HCT116 (cell line): ENCODE data around the gene UNC79. TPM values are rescaled to one million over a fixed set of nuclear protein-coding genes. Genes with fewer than 3 reads are reported as not detected.

Source experiments
- ATAC-seq: fragments of 200-7000 bp; cut with Tn5 transposase; 2 replicates; pipeline ENCODE4 v1.9.1; 2020; ENCODE audit warnings: mild to moderate bottlenecking, moderate library complexity
- BruUV-seq: library from RNA; stranded (reverse); fragments of 400-500 nt; replicated peaks from 2 replicates; lab custom pipeline; 2021; lab: Mats Ljungman, UMichigan
- CTCF ChIA-PET: fragments of 300-600 bp; sonication (Branson Sonifier 250); formaldehyde crosslinking; loops from one replicate; lab custom pipeline; 2021; ENCODE audit warnings: antibody characterized with exemption; lab: Charles Lee
- POLR2A ChIA-PET: fragments of 300-600, 350-600 bp; sonication (Branson Sonifier 250); formaldehyde crosslinking; loops from one replicate; lab custom pipeline; 2021; ENCODE audit warnings: antibody characterized with exemption; lab: Charles Lee
- RAD21 ChIA-PET, 2 experiments: fragments of 300-600 bp; sonication (Branson Sonifier 250); formaldehyde crosslinking; loops; one replicate each; lab custom pipeline; 2023; ENCODE audit warnings: low total read pairs in 2 of 2; ENCODE audit not compliant: uncharacterized antibody in 2 of 2, unreplicated experiment in 2 of 2, low non-redundant PET in 1 of 2; lab: Charles Lee
- DNase-seq: peaks from one replicate; pipeline ENCODE4 v3.0.0-alpha.2; 2010; ENCODE audit warnings: low read depth, low spot score
- H2AFZ ChIP-seq: fragments of 200-600 bp; shearing (Covaris generic), sonication (generic); 2 replicates; pipeline ENCODE4 v1.6.1; 2017; ENCODE audit warnings: low read depth, mixed run types, mixed read lengths, antibody characterized with exemption, low read length; ENCODE audit not compliant: poor library complexity, severe bottlenecking
- H3K27ac ChIP-seq: 2 replicates; pipeline ENCODE4 v1.5.1; 2012; ENCODE audit warnings: low read depth, low read length
- H3K27me3 ChIP-seq: fragments of 200-600 bp; sonication (generic); 2 replicates; pipeline ENCODE4 v1.6.1; 2016; ENCODE audit warnings: mixed run types, low read length, mixed read lengths; ENCODE audit not compliant: insufficient read depth
- H3K36me3 ChIP-seq, 2 experiments: fragments of 200-500 bp in 1 of 2; fragments of 200-600 bp in 1 of 2; sonication (Bioruptor generic) in 1 of 2; sonication (generic) in 1 of 2; 2 replicates each; pipeline versions ENCODE4 v1.5.1 to v1.6.1; 2014 to 2016; ENCODE audit warnings: low read length in 2 of 2, inconsistent platforms in 1 of 2, mixed read lengths in 1 of 2, mixed run types in 1 of 2; ENCODE audit not compliant: insufficient read depth in 2 of 2, control insufficient read depth in 1 of 2
- H3K4me1 ChIP-seq, 2 experiments: fragments of 200-600 bp in 1 of 2; sonication (generic) in 1 of 2; 2 replicates each; pipeline versions ENCODE4 v1.5.1 to v1.6.1; 2012 to 2017; ENCODE audit warnings: low read length in 2 of 2, inconsistent platforms in 1 of 2, mild to moderate bottlenecking in 1 of 2, mixed read lengths in 1 of 2, mixed run types in 1 of 2, moderate library complexity in 1 of 2; ENCODE audit not compliant: insufficient read depth in 2 of 2, control insufficient read depth in 1 of 2
- H3K4me2 ChIP-seq: fragments of 200-600 bp; sonication (generic); 2 replicates; pipeline ENCODE4 v1.6.1; 2017; ENCODE audit warnings: mixed run types, low read length, mixed read lengths
- H3K4me3 ChIP-seq, 2 experiments: fragments of 200-600 bp in 1 of 2; sonication (generic) in 1 of 2; replicated peaks in 1 of 2; 2 replicates each; pipeline ENCODE4 v1.5.1; 2011 to 2016; ENCODE audit warnings: low read length in 2 of 2, control low read depth in 1 of 2, low read depth in 1 of 2, mild to moderate bottlenecking in 1 of 2, mixed read lengths in 1 of 2, mixed run types in 1 of 2
- H3K79me2 ChIP-seq: fragments of 200-600 bp; sonication (generic); 2 replicates; pipeline ENCODE4 v1.6.1; 2017; ENCODE audit warnings: mild to moderate bottlenecking, mixed run types, low read length, moderate library complexity, mixed read lengths; ENCODE audit not compliant: insufficient read depth
- H3K9ac ChIP-seq: fragments of 200-600 bp; sonication (generic); 2 replicates; pipeline ENCODE4 v1.6.1; 2016; ENCODE audit warnings: low read length, mixed read lengths
- H3K9me2 ChIP-seq: fragments of 200-600 bp; sonication (generic), shearing (Covaris generic); 2 replicates; pipeline ENCODE4 v1.6.1; 2017; ENCODE audit warnings: mixed run types, mild to moderate bottlenecking, moderate library complexity; ENCODE audit not compliant: insufficient read depth
- H3K9me3 ChIP-seq, 2 experiments: fragments of 200-500 bp in 1 of 2; fragments of 200-600 bp in 1 of 2; sonication (Bioruptor generic) in 1 of 2; sonication (generic) in 1 of 2; 2 replicates each; pipeline ENCODE4 v1.6.1; 2014 to 2017; ENCODE audit warnings: low read length in 2 of 2, mixed read lengths in 2 of 2, inconsistent platforms in 1 of 2, low read depth in 1 of 2, mild to moderate bottlenecking in 1 of 2, mixed run types in 1 of 2, moderate library complexity in 1 of 2; ENCODE audit not compliant: control insufficient read depth in 1 of 2, insufficient read depth in 1 of 2
- H4K20me1 ChIP-seq: fragments of 200-600 bp; sonication (generic), shearing (Covaris generic); 2 replicates; pipeline ENCODE4 v1.6.1; 2017; ENCODE audit warnings: mixed run types, mild to moderate bottlenecking, moderate library complexity; ENCODE audit not compliant: insufficient read depth
- CBX3 ChIP-seq: IDR thresholded peaks from 2 replicates; pipeline ENCODE4 v1.6.1; 2012; ENCODE audit warnings: low read depth
- CEBPB ChIP-seq: IDR thresholded peaks from 2 replicates; pipeline ENCODE4 v1.6.1; 2012; ENCODE audit warnings: low read depth
- ELF1 ChIP-seq: IDR thresholded peaks from 2 replicates; pipeline ENCODE4 v1.6.1; 2012; ENCODE audit warnings: low read depth, borderline replicate concordance
- EZH2 ChIP-seq: fragments of 200-600 bp; sonication (generic); IDR thresholded peaks from 2 replicates; pipeline ENCODE4 v1.6.1; 2017; ENCODE audit warnings: antibody characterized with exemption, mixed run types
- EZH2phosphoT487 ChIP-seq: fragments of 200-600 bp; IDR thresholded peaks from 2 replicates; pipeline ENCODE4 v1.6.1; 2018; ENCODE audit warnings: antibody characterized with exemption, borderline replicate concordance
- FOSL1 ChIP-seq: IDR thresholded peaks from 2 replicates; pipeline ENCODE4 v1.6.1; 2012; ENCODE audit warnings: low read depth
- JUND ChIP-seq: IDR thresholded peaks from 2 replicates; pipeline ENCODE4 v1.6.1; 2012
- POLR2AphosphoS5 ChIP-seq: IDR thresholded peaks from 2 replicates; pipeline ENCODE4 v1.6.1; 2011; ENCODE audit warnings: mild to moderate bottlenecking, low read depth, low read length, moderate library complexity
- RAD21 ChIP-seq: IDR thresholded peaks from 2 replicates; pipeline ENCODE4 v1.6.1; 2012; ENCODE audit warnings: low read depth, mild to moderate bottlenecking
- SP1 ChIP-seq: IDR thresholded peaks from 2 replicates; pipeline ENCODE4 v1.6.1; 2012; ENCODE audit warnings: low read depth
- SRF ChIP-seq: IDR thresholded peaks from 2 replicates; pipeline ENCODE4 v1.6.1; 2012; ENCODE audit warnings: low read depth
- TCF7L2 ChIP-seq: IDR thresholded peaks from 2 replicates; pipeline ENCODE4 v1.7.0; 2011; ENCODE audit warnings: borderline replicate concordance, inconsistent platforms; ENCODE audit not compliant: insufficient read depth, insufficient read length; ENCODE audit errors: extremely low read depth
- YY1 ChIP-seq: IDR thresholded peaks from 2 replicates; pipeline ENCODE4 v1.6.1; 2011; ENCODE audit warnings: low read length, low read depth, moderate library complexity, mild to moderate bottlenecking; ENCODE audit not compliant: insufficient replicate concordance; ENCODE audit errors: extremely low read depth
- ZFX ChIP-seq: fragments of 450-650 bp; IDR thresholded peaks from 2 replicates; pipeline ENCODE4 v1.6.1; 2017
- ZNF274 ChIP-seq: fragments of 200-500 bp; sonication (Bioruptor generic); IDR thresholded peaks from 2 replicates; pipeline ENCODE4 v1.6.1; 2014; ENCODE audit warnings: mild to moderate bottlenecking, low read depth, low read length, inconsistent platforms
- intact Hi-C: fragments of 100-400 bp; cut with micrococcal nuclease; formaldehyde crosslinking; loops from 2 replicates; pipeline ENCODE4 v1.10.0; 2022
- total RNA-seq: library from RNA; stranded (reverse); gene quantifications from one replicate; pipeline ENCODE4 v1.2.1, GENCODE V29; 2021; ENCODE audit not compliant: unreplicated experiment
- TF ChIP-seq, protein P1 (sequence below): IDR thresholded peaks from 2 replicates; pipeline ENCODE4 v1.6.1; 2012
- TF ChIP-seq, protein P2 (sequence below): IDR thresholded peaks from 2 replicates; pipeline ENCODE4 v1.6.1; 2012; ENCODE audit warnings: low read depth
- TF ChIP-seq, protein P3 (sequence below), 3 experiments: fragments of 200-600 bp in 1 of 3; sonication (generic) in 1 of 3; IDR thresholded peaks in 2 of 3; conservative IDR thresholded peaks in 1 of 3; 2 replicates each; pipeline ENCODE4 v1.5.1; 2012 to 2017; ENCODE audit warnings: low read depth in 2 of 3, low read length in 2 of 3, antibody characterized with exemption in 1 of 3, borderline replicate concordance in 1 of 3, control low read depth in 1 of 3, mild to moderate bottlenecking in 1 of 3, mixed read lengths in 1 of 3, mixed run types in 1 of 3, moderate library complexity in 1 of 3; ENCODE audit not compliant: insufficient read depth in 1 of 3
- TF ChIP-seq, protein P4 (sequence below): IDR thresholded peaks from 2 replicates; pipeline ENCODE4 v1.6.1; 2012
- TF ChIP-seq, protein P5 (sequence below): IDR thresholded peaks from 2 replicates; pipeline ENCODE4 v1.6.1; 2011; ENCODE audit warnings: mild to moderate bottlenecking, low read length, moderate library complexity; ENCODE audit not compliant: insufficient replicate concordance; ENCODE audit errors: extremely low read depth

UNC79 gene
- total RNA-seq, 1 experiment from 2014 or later, result 0.10 TPM

DNA sequence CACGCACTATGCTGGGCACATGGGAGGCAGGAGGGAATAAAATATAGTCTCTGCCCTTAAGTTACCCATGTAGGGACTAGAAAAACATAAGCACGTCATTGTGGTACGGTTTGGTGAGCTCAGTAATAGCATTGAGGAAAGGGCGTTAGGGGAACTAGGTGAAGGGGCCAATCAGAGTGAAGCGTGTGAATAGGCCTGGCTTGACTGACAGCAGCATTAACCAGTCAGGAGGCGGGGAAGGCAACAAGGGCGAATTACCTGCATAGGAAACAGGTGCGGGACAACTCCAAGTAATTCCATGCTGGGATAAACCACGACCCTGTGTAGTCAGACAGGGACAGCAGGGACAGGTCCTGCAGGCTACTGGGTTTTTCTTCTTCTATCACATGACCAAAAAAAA is 107.7 kb downstream of the UNC79 start:
- intact Hi-C loops, result no loop called here
- no peak overlapping the region for H2AFZ ChIP-seq
- H3K4me2 ChIP-seq, result no peak overlapping the region
- H3K27me3 ChIP-seq, result peaks cover 6% of the 10 kb centered on the region
- no peak overlapping the region for H3K4me3 ChIP-seq
- H4K20me1 ChIP-seq, result no peaks in the 10 kb centered on the region
- TF ChIP-seq SP1, result no peak
- no peak for TF ChIP-seq YY1
- TF ChIP-seq ZNF274, result no peak
- no peak for TF ChIP-seq ZFX
- TF ChIP-seq SRF, result no peak
- TF ChIP-seq RAD21, result no peak
- TF ChIP-seq ELF1, result no peak
- TF ChIP-seq JUND, result no peak
- TF ChIP-seq, protein P1, sequence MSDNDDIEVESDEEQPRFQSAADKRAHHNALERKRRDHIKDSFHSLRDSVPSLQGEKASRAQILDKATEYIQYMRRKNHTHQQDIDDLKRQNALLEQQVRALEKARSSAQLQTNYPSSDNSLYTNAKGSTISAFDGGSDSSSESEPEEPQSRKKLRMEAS, result no peak
- no peak for TF ChIP-seq TCF7L2
- TF ChIP-seq, protein P2, sequence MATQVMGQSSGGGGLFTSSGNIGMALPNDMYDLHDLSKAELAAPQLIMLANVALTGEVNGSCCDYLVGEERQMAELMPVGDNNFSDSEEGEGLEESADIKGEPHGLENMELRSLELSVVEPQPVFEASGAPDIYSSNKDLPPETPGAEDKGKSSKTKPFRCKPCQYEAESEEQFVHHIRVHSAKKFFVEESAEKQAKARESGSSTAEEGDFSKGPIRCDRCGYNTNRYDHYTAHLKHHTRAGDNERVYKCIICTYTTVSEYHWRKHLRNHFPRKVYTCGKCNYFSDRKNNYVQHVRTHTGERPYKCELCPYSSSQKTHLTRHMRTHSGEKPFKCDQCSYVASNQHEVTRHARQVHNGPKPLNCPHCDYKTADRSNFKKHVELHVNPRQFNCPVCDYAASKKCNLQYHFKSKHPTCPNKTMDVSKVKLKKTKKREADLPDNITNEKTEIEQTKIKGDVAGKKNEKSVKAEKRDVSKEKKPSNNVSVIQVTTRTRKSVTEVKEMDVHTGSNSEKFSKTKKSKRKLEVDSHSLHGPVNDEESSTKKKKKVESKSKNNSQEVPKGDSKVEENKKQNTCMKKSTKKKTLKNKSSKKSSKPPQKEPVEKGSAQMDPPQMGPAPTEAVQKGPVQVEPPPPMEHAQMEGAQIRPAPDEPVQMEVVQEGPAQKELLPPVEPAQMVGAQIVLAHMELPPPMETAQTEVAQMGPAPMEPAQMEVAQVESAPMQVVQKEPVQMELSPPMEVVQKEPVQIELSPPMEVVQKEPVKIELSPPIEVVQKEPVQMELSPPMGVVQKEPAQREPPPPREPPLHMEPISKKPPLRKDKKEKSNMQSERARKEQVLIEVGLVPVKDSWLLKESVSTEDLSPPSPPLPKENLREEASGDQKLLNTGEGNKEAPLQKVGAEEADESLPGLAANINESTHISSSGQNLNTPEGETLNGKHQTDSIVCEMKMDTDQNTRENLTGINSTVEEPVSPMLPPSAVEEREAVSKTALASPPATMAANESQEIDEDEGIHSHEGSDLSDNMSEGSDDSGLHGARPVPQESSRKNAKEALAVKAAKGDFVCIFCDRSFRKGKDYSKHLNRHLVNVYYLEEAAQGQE, result no peak
- no peak for TF ChIP-seq CEBPB
- TF ChIP-seq EZH2, result no peak
- no peak for TF ChIP-seq FOSL1
- TF ChIP-seq POLR2AphosphoS5, result no peak
- TF ChIP-seq, protein P3, sequence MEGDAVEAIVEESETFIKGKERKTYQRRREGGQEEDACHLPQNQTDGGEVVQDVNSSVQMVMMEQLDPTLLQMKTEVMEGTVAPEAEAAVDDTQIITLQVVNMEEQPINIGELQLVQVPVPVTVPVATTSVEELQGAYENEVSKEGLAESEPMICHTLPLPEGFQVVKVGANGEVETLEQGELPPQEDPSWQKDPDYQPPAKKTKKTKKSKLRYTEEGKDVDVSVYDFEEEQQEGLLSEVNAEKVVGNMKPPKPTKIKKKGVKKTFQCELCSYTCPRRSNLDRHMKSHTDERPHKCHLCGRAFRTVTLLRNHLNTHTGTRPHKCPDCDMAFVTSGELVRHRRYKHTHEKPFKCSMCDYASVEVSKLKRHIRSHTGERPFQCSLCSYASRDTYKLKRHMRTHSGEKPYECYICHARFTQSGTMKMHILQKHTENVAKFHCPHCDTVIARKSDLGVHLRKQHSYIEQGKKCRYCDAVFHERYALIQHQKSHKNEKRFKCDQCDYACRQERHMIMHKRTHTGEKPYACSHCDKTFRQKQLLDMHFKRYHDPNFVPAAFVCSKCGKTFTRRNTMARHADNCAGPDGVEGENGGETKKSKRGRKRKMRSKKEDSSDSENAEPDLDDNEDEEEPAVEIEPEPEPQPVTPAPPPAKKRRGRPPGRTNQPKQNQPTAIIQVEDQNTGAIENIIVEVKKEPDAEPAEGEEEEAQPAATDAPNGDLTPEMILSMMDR (IDR thresholded peaks at IDR 0.05 in 2 of 3, conservative IDR thresholded peaks at IDR 0.05 in 1 of 3; ENCODE audit: borderline replicate concordance in 1 of 3, insufficient read depth in 1 of 3, low read depth in 2 of 3, low read length in 2 of 3), result no peak
- TF ChIP-seq CBX3, result no peak
- TF ChIP-seq, protein P4, sequence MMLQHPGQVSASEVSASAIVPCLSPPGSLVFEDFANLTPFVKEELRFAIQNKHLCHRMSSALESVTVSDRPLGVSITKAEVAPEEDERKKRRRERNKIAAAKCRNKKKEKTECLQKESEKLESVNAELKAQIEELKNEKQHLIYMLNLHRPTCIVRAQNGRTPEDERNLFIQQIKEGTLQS, result no peak
- TF ChIP-seq, protein P5, sequence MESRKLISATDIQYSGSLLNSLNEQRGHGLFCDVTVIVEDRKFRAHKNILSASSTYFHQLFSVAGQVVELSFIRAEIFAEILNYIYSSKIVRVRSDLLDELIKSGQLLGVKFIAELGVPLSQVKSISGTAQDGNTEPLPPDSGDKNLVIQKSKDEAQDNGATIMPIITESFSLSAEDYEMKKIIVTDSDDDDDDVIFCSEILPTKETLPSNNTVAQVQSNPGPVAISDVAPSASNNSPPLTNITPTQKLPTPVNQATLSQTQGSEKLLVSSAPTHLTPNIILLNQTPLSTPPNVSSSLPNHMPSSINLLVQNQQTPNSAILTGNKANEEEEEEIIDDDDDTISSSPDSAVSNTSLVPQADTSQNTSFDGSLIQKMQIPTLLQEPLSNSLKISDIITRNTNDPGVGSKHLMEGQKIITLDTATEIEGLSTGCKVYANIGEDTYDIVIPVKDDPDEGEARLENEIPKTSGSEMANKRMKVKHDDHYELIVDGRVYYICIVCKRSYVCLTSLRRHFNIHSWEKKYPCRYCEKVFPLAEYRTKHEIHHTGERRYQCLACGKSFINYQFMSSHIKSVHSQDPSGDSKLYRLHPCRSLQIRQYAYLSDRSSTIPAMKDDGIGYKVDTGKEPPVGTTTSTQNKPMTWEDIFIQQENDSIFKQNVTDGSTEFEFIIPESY, result no peak
- no peak for TF ChIP-seq EZH2phosphoT487
- no peaks in the 10 kb centered on the region for H3K4me1 ChIP-seq
- no TSS peak for BruUV-seq
- no peak overlapping the region for H3K9ac ChIP-seq
- DNase-seq (peak; percentile 38), ATAC-seq (no peak)
- H3K27ac ChIP-seq, result no peak overlapping the region
- ChIA-PET RAD21 (interaction anchor here in 1 of 2 experiments (0.7 kb wide), 1 partner anchor 165 kb away, joined by 5 read pairs; no protein-coding TSS in a partner anchor), POLR2A (no interaction called here), CTCF (no interaction called here)
- no peaks in the 10 kb centered on the region for H3K36me3 ChIP-seq
- no peaks in the 10 kb centered on the region for H3K79me2 ChIP-seq
- no peaks in the 10 kb centered on the region for H3K9me3 ChIP-seq
- H3K9me2 ChIP-seq, result no peaks in the 10 kb centered on the region
